ENCODE measurements around the gene DGLUCY. TPM values are rescaled to one million over a fixed set of nuclear protein-coding genes. Genes with fewer than 3 reads are reported as not detected.
A peak's percentile ranks its signal among the peaks of the same experiment; 100 is the strongest.

DGLUCY gene
- polyA plus RNA-seq, 3 donors from 2014 or later = 31.8 to 71.6 (median 50.5) TPM

DNA sequence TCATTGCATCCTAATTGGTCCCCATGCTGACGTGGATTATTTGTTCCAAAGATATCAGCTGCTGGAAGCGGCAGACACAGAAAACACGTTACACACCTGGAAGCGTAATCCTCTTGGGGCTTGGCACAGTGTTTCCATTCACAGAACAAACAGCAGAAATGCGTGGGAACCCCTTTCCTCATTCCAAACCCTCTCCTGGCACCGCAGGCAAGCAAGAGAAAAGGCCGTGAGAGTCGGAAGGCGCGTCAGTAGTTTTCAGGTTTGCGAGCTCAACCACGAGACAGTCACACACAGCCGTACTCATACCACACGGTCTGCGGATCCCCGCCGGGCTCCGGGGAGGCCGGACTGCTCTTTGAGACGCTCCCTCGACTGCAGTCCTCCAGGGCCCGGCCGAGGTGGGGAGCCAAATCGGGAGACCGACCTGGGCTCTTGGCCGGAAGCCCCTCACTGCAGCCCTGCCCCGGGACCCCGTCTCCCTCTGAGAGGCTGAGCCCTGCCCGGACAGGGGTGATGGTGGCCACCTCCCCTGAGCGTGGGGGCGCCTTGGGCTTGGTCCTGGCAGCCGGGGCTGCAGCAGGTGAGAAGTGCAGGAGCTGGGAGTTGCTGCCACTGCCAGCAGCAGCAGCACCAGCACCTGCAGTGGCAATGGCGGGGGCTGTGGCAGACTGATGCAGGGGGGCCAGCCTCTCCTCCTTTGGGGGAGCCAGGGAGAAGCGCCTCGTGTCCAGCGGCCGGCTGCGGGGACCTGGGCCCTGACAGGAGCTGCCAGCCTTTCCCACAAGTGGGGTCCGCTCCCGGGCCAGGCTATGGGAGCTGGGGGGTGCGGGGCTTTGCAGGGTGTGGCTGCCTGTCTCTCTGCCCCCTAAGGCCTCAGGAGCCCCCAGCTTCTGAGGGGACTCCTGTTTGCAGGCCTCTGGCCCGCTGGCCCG, 158.7 kb downstream of the DGLUCY start:
- H3K27ac Mint-ChIP-seq = peak overlapping the region in 4 of 6 donors; percentile 22 to 78 (median 53)
- no peaks in the 10 kb centered on the region for H3K9me3 Mint-ChIP-seq
- DNase-seq = no peak
- no peak overlapping the region for H3K4me3 Mint-ChIP-seq
- H3K4me1 Mint-ChIP-seq = peaks cover 12 to 15% of the 10 kb centered on the region in 2 donors
- peaks cover 15 to 35% (median 31%) of the 10 kb centered on the region in 3 donors for H3K27me3 Mint-ChIP-seq (ENCODE audit: low read depth in 3 of 3)
- H3K36me3 Mint-ChIP-seq = peaks cover 8 to 50% (median 24%) of the 10 kb centered on the region in 3 donors

DNA sequence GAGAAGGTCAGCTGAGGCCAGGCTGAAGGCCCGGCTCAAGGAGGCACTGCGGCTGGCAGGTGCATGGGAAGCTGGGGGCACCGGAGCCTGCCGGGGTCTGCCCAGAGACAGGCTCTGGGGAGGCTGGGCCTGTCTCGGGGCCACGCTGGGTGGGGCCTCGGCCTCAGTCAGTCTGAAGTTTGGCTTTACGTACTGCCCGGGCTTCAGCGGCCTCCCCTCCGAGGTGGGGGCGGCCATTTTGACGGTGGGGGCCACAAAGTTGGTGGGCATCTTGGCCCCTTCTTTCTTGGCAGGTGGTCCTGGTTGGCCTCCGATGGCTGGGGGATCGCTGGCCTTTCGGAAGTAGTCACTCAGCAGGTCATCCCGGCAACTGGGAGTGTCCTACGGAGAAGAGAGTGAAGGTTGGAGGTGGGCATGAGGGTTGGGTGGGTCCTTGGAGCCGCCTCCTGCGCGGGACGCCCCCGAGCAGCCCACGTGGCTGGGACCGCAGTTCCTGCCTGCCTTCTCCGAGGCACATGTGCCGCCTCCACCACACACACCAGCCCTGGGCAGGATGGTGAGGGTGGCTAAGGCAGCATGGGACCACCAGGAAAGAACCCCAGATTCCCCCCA, 159.5 kb downstream of the DGLUCY start:
- Mint-ChIP-seq H3K27ac (peak overlapping the region in 1 of 6 donors; percentile 51), H3K4me1 (peaks cover 7 to 9% of the 10 kb centered on the region in 2 donors), H3K4me3 (no peak overlapping the region), H3K9me3 (no peaks in the 10 kb centered on the region), H3K27me3 (ENCODE audit: low read depth in 3 of 3) (peaks cover 11 to 29% (median 23%) of the 10 kb centered on the region in 3 donors), H3K36me3 (peaks cover 5 to 43% (median 17%) of the 10 kb centered on the region in 3 donors)
- DNase-seq = no peak

DNA sequence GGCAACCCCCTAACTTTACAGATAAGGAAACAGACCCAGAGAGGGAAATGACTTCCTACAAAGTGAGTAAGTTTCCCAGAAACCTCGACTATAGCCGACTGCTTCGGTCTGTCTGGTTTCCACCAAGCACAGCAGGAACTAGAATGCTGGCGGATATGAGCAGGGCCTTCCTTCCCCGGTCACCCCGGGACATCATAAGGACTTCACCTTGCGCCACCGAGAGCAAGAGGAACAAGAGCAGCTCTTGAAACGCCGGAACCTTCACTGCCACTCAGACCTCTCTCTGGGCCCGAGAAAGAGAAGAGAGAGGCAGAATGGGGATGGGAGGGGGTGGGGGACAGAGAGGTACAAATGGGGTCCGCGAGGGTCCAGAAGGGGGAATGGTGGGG, 160.0 kb downstream of the DGLUCY start:
- Mint-ChIP-seq H3K27me3 (ENCODE audit: low read depth in 3 of 3) (peaks cover 11 to 28% (median 19%) of the 10 kb centered on the region in 3 donors), H3K9me3 (no peaks in the 10 kb centered on the region), H3K4me3 (no peak overlapping the region), H3K4me1 (peaks cover 5 to 8% of the 10 kb centered on the region in 2 donors), H3K36me3 (peaks cover 7 to 41% (median 16%) of the 10 kb centered on the region in 3 donors), H3K27ac (peak overlapping the region in 1 of 6 donors; percentile 51)
- no peak for DNase-seq

DNA sequence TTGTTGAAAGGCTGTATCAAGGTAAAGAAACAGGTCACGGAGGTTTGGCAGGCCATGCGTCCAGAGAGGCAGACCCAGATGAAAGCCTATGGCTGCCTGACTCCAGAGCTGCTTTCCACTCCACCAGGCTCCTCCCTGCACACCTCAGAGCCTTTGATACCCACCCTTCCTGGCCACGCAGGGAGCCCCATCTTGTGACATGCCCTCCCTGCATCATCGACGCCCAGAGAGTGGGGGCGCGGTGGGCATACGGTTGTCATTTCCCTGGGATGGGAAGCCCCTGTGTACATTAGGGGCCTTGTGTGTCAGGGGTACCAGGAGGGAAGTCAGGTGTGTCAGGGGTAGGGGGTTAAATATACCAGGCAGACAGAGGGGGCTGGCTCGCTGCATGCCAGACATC, 160.9 kb downstream of the DGLUCY start:
- peaks cover 3 to 42% (median 19%) of the 10 kb centered on the region in 3 donors for H3K36me3 Mint-ChIP-seq
- DNase-seq = no peak
- peaks cover 7 to 24% (median 12%) of the 10 kb centered on the region in 3 donors for H3K27me3 Mint-ChIP-seq (ENCODE audit: low read depth in 3 of 3)

More for the DNA sequence above, 160.9 kb downstream of the DGLUCY start:
- Mint-ChIP-seq H3K9me3 (no peaks in the 10 kb centered on the region), H3K4me1 (peaks cover 3 to 10% of the 10 kb centered on the region in 2 donors), H3K27ac (peak overlapping the region; percentile 28 to 69 (median 48)), H3K4me3 (no peak overlapping the region)

Other genes starting within 250 kb of the DGLUCY start
- gene RPS6KA5, start 53.4 kb upstream of the DGLUCY start, polyA plus RNA-seq = 10 to 100 TPM; 11.1 to 19.0 (median 16.6) TPM
- gene GPR68, start 130.6 kb downstream of the DGLUCY start, polyA plus RNA-seq = 10 to 100 TPM; 19.0 to 40.4 (median 22.4) TPM

All from immature natural killer cell (primary cell).